K562 (cell line): ENCODE measurements around the gene PRR29. TPM values are rescaled to one million over a fixed set of nuclear protein-coding genes. Genes with fewer than 3 reads are reported as not detected.

Experiments
- ETV5 ChIP-seq: sonication (generic); formaldehyde crosslinking; IDR thresholded peaks from 2 replicates; pipeline ENCODE4 v1.4.0; 2020; ENCODE audit warnings: low read depth, mild to moderate bottlenecking, missing genetic modification reagents
- KAT8 ChIP-seq: fragments of 450-650 bp; IDR thresholded peaks from 2 replicates; pipeline ENCODE4 v1.6.1; 2016; ENCODE audit warnings: low read depth, mild to moderate bottlenecking
- MTA2 ChIP-seq: fragments of 450-650 bp; IDR thresholded peaks from 2 replicates; pipeline ENCODE4 v1.6.1; 2016; ENCODE audit warnings: low read depth
- NFE2 ChIP-seq: IDR thresholded peaks from 2 replicates; pipeline ENCODE4 v1.6.1; 2014; ENCODE audit warnings: antibody characterized with exemption, low read depth
- POLR2AphosphoS5 ChIP-seq: IDR thresholded peaks from 2 replicates; pipeline ENCODE4 v1.6.1; 2011; ENCODE audit warnings: mild to moderate bottlenecking, low read depth, low read length, moderate library complexity; ENCODE audit not compliant: control insufficient read depth, insufficient read depth
- SMAD3 ChIP-seq: fragments of 450-650 bp; formaldehyde crosslinking; conservative IDR thresholded peaks from 2 replicates; pipeline ENCODE4 v1.4.0; 2020; ENCODE audit warnings: mild to moderate bottlenecking
- SPI1 ChIP-seq: IDR thresholded peaks from 2 replicates; pipeline ENCODE4 v1.6.1; 2011; ENCODE audit warnings: low read depth, low read length, control low read depth, borderline replicate concordance
- SREBF2 ChIP-seq: sonication (generic); formaldehyde crosslinking; IDR thresholded peaks from 2 replicates; pipeline ENCODE4 v1.4.0; 2020; ENCODE audit warnings: mild to moderate bottlenecking, missing genetic modification reagents
- TAF7 ChIP-seq: fragments of 450-650 bp; IDR thresholded peaks from 2 replicates; pipeline ENCODE4 v1.6.1; 2016; ENCODE audit warnings: missing genetic modification characterization, missing compliant biosample characterization
- TCF7 ChIP-seq: sonication (generic); IDR thresholded peaks from 2 replicates; pipeline ENCODE4 v1.6.1; 2016; ENCODE audit warnings: antibody characterized with exemption, borderline replicate concordance
- XRCC4 ChIP-seq: IDR thresholded peaks from one replicate; pipeline ENCODE4 v1.6.1; 2011; ENCODE audit not compliant: insufficient read depth, insufficient read length; ENCODE audit errors: extremely low read depth
- ZBTB17 ChIP-seq: fragments of 450-650 bp; formaldehyde crosslinking; IDR thresholded peaks from 2 replicates; pipeline ENCODE4 v1.4.0; 2020; ENCODE audit warnings: mild to moderate bottlenecking
- ZNF696 ChIP-seq: fragments of 250-450 bp; sonication (Bioruptor Pico); conservative IDR thresholded peaks from 2 replicates; pipeline ENCODE4 v1.4.0; 2020; ENCODE audit warnings: mild to moderate bottlenecking, moderate library complexity
- polyA plus RNA-seq, 8 experiments: library from polyadenylated mRNA; depleted of rRNA in 4 of 8; stranded (reverse) in 5 of 8; unstranded in 3 of 8; fragments of >200 nt; fragmentation: Nextera tagmentation in 2 of 8; fragmentation: Illumina TruSeq in 1 of 8; extraction: Ambion mirVana in 2 of 8; extraction: Trizol in 1 of 8; gene quantifications; 2 replicates each; pipeline versions ENCODE4 v1.2.1 to v1.2.3, GENCODE V29; 2011 to 2014; ENCODE audit warnings: inconsistent platforms in 1 of 8, missing spikeins in 1 of 8
- total RNA-seq, 7 experiments: library from RNA; depleted of rRNA in 6 of 7; stranded (reverse); fragments of >200 nt in 6 of 7; fragmentation: Illumina TruSeq in 2 of 7; extraction: Trizol in 2 of 7; gene quantifications; 2 replicates each; pipeline versions ENCODE4 v1.2.1 to v1.2.3, GENCODE V29; 2011 to 2021; ENCODE audit warnings: low replicate concordance in 1 of 7
- TF ChIP-seq, protein P1 (sequence below): sonication (generic); formaldehyde crosslinking; IDR thresholded peaks from 2 replicates; pipeline ENCODE4 v1.8.0; 2022; ENCODE audit warnings: missing genetic modification reagents, mild to moderate bottlenecking, borderline replicate concordance
- TF ChIP-seq, protein P2 (sequence below): sonication (generic); formaldehyde crosslinking; IDR thresholded peaks from 2 replicates; pipeline ENCODE4 v1.8.0; 2022; ENCODE audit warnings: mild to moderate bottlenecking, missing genetic modification reagents
- TF ChIP-seq, protein P3 (sequence below): sonication (generic); formaldehyde crosslinking; IDR thresholded peaks from 2 replicates; pipeline ENCODE4 v1.4.0; 2020; ENCODE audit warnings: mild to moderate bottlenecking, missing genetic modification reagents
- TF ChIP-seq, protein P4 (sequence below): IDR thresholded peaks from 3 replicates; pipeline ENCODE4 v1.6.1; 2011; ENCODE audit warnings: borderline replicate concordance, mild to moderate bottlenecking; ENCODE audit not compliant: insufficient read length, insufficient read depth
- TF ChIP-seq, protein P5 (sequence below), 2 experiments: fragments of 200-800 bp in 1 of 2; sonication (Bioruptor generic) in 1 of 2; sonication (generic) in 1 of 2; formaldehyde crosslinking in 1 of 2; IDR thresholded peaks in 1 of 2; conservative IDR thresholded peaks in 1 of 2; 2 replicates each; pipeline versions ENCODE4 v1.5.0 to v1.6.1; 2016 to 2020; ENCODE audit warnings: missing compliant biosample characterization in 1 of 2, missing genetic modification characterization in 1 of 2, missing genetic modification reagents in 1 of 2

Gene PRR29
- total and polyA plus RNA-seq, 9 of the 15 experiments (the other 6 are each of a cell fraction or from before 2014, with no cell fraction given) = 0.08 to 0.58 (median 0.15) TPM; not detected in 5

DNA sequence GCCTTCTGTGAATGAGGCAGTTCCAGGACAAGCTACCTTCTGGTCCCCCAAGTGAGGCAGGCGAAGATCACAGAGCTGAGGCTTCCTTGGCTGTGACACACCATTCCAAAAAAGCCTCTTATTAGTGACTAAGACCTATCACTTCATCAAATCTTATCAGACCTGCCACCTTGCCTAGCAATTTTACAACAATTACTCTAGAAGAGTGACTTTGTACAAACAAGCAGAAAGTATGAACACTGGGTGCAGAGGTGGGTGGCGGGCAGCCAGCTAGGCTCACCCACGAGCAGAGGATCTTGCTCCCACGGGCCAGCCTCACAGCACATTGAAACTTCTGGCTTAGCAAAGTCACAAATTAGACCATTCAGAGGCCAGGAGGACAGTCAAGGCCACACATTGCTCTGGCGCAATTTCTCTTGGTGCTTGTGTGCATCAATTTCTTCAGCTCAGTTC, 24.5 kb downstream of the PRR29 start (continued):
- TF ChIP-seq, protein P1, sequence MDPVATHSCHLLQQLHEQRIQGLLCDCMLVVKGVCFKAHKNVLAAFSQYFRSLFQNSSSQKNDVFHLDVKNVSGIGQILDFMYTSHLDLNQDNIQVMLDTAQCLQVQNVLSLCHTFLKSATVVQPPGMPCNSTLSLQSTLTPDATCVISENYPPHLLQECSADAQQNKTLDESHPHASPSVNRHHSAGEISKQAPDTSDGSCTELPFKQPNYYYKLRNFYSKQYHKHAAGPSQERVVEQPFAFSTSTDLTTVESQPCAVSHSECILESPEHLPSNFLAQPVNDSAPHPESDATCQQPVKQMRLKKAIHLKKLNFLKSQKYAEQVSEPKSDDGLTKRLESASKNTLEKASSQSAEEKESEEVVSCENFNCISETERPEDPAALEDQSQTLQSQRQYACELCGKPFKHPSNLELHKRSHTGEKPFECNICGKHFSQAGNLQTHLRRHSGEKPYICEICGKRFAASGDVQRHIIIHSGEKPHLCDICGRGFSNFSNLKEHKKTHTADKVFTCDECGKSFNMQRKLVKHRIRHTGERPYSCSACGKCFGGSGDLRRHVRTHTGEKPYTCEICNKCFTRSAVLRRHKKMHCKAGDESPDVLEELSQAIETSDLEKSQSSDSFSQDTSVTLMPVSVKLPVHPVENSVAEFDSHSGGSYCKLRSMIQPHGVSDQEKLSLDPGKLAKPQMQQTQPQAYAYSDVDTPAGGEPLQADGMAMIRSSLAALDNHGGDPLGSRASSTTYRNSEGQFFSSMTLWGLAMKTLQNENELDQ = no peak
- TF ChIP-seq POLR2AphosphoS5 (no peak), ZBTB17 (CRISPR knock-in tag) (no peak), SREBF2 (CRISPR knock-in tag) (no peak), TAF7 (tag) (no peak), SMAD3 (CRISPR knock-in tag) (no peak), ZNF696 (CRISPR knock-in tag) (no peak), SPI1 (no peak), ETV5 (CRISPR knock-in tag) (no peak), MTA2 (peak; percentile 72), NFE2 (peak; percentile 66), KAT8 (no peak), XRCC4 (no peak), TCF7 (peak; percentile 15; the same call in 1 of the 2 replicates)
- TF ChIP-seq, protein P2, sequence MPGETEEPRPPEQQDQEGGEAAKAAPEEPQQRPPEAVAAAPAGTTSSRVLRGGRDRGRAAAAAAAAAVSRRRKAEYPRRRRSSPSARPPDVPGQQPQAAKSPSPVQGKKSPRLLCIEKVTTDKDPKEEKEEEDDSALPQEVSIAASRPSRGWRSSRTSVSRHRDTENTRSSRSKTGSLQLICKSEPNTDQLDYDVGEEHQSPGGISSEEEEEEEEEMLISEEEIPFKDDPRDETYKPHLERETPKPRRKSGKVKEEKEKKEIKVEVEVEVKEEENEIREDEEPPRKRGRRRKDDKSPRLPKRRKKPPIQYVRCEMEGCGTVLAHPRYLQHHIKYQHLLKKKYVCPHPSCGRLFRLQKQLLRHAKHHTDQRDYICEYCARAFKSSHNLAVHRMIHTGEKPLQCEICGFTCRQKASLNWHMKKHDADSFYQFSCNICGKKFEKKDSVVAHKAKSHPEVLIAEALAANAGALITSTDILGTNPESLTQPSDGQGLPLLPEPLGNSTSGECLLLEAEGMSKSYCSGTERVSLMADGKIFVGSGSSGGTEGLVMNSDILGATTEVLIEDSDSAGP = no peak
- TF ChIP-seq, protein P3, sequence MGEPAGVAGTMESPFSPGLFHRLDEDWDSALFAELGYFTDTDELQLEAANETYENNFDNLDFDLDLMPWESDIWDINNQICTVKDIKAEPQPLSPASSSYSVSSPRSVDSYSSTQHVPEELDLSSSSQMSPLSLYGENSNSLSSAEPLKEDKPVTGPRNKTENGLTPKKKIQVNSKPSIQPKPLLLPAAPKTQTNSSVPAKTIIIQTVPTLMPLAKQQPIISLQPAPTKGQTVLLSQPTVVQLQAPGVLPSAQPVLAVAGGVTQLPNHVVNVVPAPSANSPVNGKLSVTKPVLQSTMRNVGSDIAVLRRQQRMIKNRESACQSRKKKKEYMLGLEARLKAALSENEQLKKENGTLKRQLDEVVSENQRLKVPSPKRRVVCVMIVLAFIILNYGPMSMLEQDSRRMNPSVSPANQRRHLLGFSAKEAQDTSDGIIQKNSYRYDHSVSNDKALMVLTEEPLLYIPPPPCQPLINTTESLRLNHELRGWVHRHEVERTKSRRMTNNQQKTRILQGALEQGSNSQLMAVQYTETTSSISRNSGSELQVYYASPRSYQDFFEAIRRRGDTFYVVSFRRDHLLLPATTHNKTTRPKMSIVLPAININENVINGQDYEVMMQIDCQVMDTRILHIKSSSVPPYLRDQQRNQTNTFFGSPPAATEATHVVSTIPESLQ = no peak
- TF ChIP-seq, protein P4, sequence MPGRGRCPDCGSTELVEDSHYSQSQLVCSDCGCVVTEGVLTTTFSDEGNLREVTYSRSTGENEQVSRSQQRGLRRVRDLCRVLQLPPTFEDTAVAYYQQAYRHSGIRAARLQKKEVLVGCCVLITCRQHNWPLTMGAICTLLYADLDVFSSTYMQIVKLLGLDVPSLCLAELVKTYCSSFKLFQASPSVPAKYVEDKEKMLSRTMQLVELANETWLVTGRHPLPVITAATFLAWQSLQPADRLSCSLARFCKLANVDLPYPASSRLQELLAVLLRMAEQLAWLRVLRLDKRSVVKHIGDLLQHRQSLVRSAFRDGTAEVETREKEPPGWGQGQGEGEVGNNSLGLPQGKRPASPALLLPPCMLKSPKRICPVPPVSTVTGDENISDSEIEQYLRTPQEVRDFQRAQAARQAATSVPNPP = no peak
- TF ChIP-seq, protein P5, sequence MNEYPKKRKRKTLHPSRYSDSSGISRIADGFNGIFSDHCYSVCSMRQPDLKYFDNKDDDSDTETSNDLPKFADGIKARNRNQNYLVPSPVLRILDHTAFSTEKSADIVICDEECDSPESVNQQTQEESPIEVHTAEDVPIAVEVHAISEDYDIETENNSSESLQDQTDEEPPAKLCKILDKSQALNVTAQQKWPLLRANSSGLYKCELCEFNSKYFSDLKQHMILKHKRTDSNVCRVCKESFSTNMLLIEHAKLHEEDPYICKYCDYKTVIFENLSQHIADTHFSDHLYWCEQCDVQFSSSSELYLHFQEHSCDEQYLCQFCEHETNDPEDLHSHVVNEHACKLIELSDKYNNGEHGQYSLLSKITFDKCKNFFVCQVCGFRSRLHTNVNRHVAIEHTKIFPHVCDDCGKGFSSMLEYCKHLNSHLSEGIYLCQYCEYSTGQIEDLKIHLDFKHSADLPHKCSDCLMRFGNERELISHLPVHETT (CRISPR knock-in tag; conservative IDR thresholded peaks at IDR 0.05 in 1 of 2, IDR thresholded peaks at IDR 0.05 in 1 of 2) = peak in 1 of 2 experiments; percentile 59; a peak in 1 of 4 replicates
